Occipital lobe (tissue), 1 donor: ENCODE measurements around the gene MYOCD. TPM values are rescaled to one million over a fixed set of nuclear protein-coding genes. Genes with fewer than 3 reads are reported as not detected.

Source experiments
- total RNA-seq: library from RNA; depleted of rRNA; stranded (reverse); fragments of >200 nt; gene quantifications from one replicate; pipeline ENCODE4 v1.2.3, GENCODE V29; 2014

The MYOCD gene
- total RNA-seq, 1 donor from 2014 or later = 0.16 TPM

Other genes starting within 250 kb of the MYOCD start
- gene ARHGAP44, start 123.6 kb downstream of the MYOCD start, total RNA-seq = 16.4 TPM